ENCODE data around the gene ZBTB7B. TPM values are rescaled to one million over a fixed set of nuclear protein-coding genes. Genes with fewer than 3 reads are reported as not detected.

The ZBTB7B gene
- total RNA-seq, 4 donors from 2014 or later = 44.6 to 53.4 (median 49.5) TPM

DNA sequence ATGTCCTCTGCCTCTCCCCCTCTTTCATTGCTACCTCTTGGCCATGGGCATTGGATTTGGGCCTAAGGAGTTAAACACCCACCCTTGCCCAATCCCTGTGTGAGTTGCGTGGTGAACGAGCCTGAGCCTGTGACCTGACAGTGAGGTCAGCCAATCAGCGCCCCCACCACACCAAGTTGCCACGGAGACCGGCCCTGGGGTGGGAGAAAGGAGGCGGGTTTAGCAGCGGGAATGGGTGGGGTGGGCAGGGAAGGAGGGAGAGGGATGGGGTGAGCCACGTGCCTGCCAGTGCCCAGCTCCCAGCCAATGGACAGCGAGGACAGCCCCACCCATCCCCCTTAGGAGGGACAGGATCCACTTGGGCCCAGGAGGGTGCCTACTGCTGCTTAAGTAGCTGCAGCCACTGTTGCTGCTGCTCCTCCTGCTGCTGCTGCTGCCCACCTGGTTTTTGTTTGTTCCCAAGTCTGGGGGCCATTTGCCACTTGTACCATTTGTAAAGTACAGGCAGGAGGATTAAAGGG lies 9.5 kb downstream of the ZBTB7B start:
- H3K36me3 ChIP-seq = peaks cover 0 to 24% (median 0%) of the 10 kb centered on the region in 3 donors
- DNase-seq (ENCODE audit: low spot score in 2 of 2) = peak; percentile 71 to 75
- peak overlapping the region; percentile 74 to 99 (median 94) for H3K27ac ChIP-seq
- no peaks in the 10 kb centered on the region for H3K27me3 ChIP-seq
- TF ChIP-seq POLR2A (IDR thresholded peaks at IDR 0.05) = peak in 1 of 2 donors; percentile 82
- TF ChIP-seq CTCF (IDR thresholded peaks at IDR 0.05) = peak in 1 of 5 experiments; percentile 15
- peak in 1 of 2 donors; percentile 74 for TF ChIP-seq EP300 (IDR thresholded peaks at IDR 0.05)
- H3K4me1 ChIP-seq = peaks cover 0 to 82% (median 68%) of the 10 kb centered on the region in 4 donors
- 3 to 10% methylated on average over 6 to 9 of the region's 9 CpGs for whole genome bisulfite sequencing, 2 donors
- H3K4me3 ChIP-seq = peak overlapping the region in 3 of 4 donors; percentile 16 to 41 (median 17)
- no peaks in the 10 kb centered on the region for H3K9me3 ChIP-seq

GRCh38 chr1:155012776-155013602 lies 10.4 kb downstream of the ZBTB7B start:
- H3K9me3 ChIP-seq = no peaks in the 10 kb centered on the region
- H3K4me3 ChIP-seq = peak overlapping the region in 2 of 4 donors; percentile 16 to 41
- WGBS, 2 donors = 66 to 75% methylated on average over 3 of the region's 3 CpGs
- H3K27me3 ChIP-seq = no peaks in the 10 kb centered on the region
- TF ChIP-seq CTCF (IDR thresholded peaks at IDR 0.05) = no peak
- TF ChIP-seq POLR2A (IDR thresholded peaks at IDR 0.05) = no peak
- TF ChIP-seq EP300 (IDR thresholded peaks at IDR 0.05) = no peak
- H3K36me3 ChIP-seq = peaks cover 0 to 24% (median 0%) of the 10 kb centered on the region in 3 donors
- H3K4me1 ChIP-seq = peaks cover 0 to 82% (median 66%) of the 10 kb centered on the region in 4 donors
- peak overlapping the region; percentile 74 to 99 (median 94) for H3K27ac ChIP-seq
- DNase-seq (ENCODE audit: low spot score in 2 of 2) = no peak

GRCh38 chr1:155013632-155014031 lies 11.0 kb downstream of the ZBTB7B start:
- no peaks in the 10 kb centered on the region for H3K27me3 ChIP-seq
- DNase-seq (ENCODE audit: low spot score in 2 of 2) = no peak
- peak overlapping the region; percentile 74 to 99 (median 94) for H3K27ac ChIP-seq
- no peak for TF ChIP-seq CTCF (IDR thresholded peaks at IDR 0.05)
- H3K9me3 ChIP-seq = no peaks in the 10 kb centered on the region
- H3K36me3 ChIP-seq = peaks cover 0 to 24% (median 0%) of the 10 kb centered on the region in 3 donors
- no peak overlapping the region for H3K4me3 ChIP-seq
- peaks cover 0 to 82% (median 67%) of the 10 kb centered on the region in 4 donors for H3K4me1 ChIP-seq
- 36 to 51% methylated on average over 8 of the region's 8 CpGs for WGBS, 2 donors

DNA sequence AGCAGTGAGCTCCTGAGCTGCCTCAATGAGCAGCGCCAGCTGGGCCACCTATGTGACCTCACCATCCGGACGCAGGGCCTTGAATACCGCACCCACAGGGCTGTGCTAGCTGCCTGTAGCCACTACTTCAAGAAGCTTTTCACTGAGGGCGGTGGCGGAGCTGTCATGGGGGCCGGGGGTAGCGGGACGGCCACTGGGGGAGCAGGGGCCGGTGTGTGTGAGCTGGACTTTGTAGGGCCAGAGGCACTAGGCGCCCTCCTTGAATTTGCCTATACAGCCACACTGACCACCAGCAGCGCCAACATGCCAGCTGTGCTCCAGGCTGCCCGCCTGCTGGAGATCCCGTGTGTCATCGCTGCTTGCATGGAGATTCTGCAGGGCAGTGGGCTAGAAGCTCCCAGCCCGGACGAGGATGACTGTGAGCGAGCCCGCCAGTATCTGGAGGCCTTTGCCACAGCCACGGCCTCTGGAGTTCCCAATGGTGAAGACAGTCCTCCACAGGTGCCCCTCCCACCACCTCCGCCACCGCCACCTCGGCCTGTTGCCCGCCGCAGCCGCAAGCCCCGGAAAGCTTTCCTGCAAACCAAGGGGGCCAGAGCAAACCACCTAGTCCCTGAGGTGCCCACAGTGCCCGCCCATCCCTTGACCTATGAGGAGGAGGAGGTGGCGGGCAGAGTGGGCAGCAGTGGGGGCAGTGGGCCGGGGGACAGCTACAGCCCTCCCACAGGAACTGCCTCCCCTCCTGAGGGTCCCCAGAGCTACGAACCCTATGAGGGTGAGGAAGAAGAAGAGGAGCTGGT lies 12.3 kb downstream of the ZBTB7B start:
- Histone ChIP-seq H3K4me1 (peaks cover 0 to 82% (median 62%) of the 10 kb centered on the region in 4 donors), H3K27me3 (no peaks in the 10 kb centered on the region), H3K27ac (peak overlapping the region in 2 of 4 donors; percentile 88 to 99), H3K4me3 (no peak overlapping the region), H3K36me3 (peaks cover 0 to 24% (median 0%) of the 10 kb centered on the region in 3 donors), H3K9me3 (no peaks in the 10 kb centered on the region)
- DNase-seq (ENCODE audit: low spot score in 2 of 2) = no peak
- TF ChIP-seq EP300 (IDR thresholded peaks at IDR 0.05) (no peak), POLR2A (IDR thresholded peaks at IDR 0.05) (no peak), CTCF (IDR thresholded peaks at IDR 0.05) (no peak)
- WGBS, 2 donors = 83 to 88% methylated on average over 17 to 26 of the region's 31 CpGs

Data from tibial nerve (tissue), 4 donors.